PC-9 (cell line): ENCODE results near the gene KEL.

Experiments
- CTCF ChIP-seq: fragments of 200-600 bp; sonication (generic); conservative IDR thresholded peaks from 2 replicates; pipeline ENCODE4 v1.6.1; 2017; ENCODE audit warnings: mixed run types, antibody characterized with exemption, mild to moderate bottlenecking, moderate library complexity
- EZH2 ChIP-seq: fragments of 200-600 bp; sonication (generic); IDR thresholded peaks from 2 replicates; pipeline ENCODE4 v1.8.0; 2017; ENCODE audit warnings: antibody characterized with exemption, low read depth

DNA sequence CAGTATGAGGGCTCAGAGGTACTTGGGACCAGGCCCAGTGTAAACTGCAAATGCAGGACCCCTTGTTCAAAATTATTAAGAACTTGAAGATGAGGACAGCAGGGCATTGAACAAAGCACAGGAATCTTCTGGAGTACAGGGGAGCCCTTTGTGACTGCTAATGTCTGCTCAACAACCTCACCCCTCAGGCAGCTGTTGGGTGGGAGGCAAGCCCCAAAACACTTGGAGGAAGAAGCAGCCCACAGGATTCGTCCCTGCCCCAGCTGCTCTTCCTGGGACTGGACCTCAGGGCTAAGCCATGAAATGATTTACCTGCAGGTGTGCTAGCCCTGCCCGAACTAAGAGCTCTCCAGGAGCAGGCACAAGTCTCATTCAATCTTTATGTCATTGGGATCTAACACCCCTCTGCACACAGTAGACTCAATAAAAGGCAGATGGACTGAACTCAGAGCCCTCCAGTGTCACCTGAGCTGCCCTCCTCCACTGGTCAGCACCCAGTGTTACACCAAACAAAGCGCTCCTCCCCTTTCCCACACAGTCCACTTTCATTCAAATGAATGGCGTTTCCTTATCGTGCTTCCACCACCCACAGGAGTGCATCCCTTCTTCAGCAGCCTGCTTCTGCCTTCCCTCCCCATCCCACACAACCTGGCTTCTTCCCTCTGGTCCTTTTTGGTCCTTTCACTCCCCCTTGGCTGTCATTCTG lies 29.6 kb downstream of the KEL start:
- TF ChIP-seq CTCF (no peak), EZH2 (no peak)
